Measurements from ENCODE around the gene POLK. TPM values are rescaled to one million over a fixed set of nuclear protein-coding genes. Genes with fewer than 3 reads are reported as not detected.

The POLK gene
- total and polyA plus RNA-seq, 2 donors from 2014 or later, result 6.6 to 38.5 TPM

DNA sequence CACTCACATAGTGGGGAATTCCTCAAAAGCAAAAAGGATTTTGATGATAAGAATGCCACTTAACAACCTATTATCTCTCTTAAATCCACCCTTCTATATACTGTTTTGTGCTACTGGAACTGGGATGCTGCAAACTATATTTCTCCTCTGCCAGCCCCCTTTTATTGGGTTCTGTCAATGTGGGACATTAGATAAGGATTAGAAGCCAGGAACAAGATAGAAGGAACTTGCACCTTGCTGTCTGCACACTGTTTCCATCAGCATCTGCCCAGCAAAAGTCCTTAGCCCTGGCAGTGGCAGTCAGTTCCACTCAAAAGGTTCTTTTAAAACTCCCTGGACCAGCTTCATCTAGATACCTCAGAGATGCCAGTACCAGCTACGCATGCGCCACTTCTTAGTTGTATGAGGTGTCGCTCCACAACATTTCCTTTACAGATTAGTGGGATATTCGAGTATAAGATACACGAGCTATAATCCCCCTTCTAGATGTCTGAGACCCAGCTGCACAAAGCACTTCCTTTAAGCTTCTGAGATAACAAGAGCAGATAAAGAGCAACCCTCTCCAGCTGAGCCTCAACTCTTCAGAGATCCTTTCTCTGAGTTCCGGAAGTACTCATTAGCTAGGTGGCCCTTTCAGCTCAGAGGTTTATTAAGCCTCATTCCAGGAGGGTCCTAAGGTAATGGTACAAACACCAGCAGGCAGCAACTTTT is 45.5 kb upstream of the POLK start:
- Histone ChIP-seq H3K9me3 (ENCODE audit: control insufficient read depth in 2 of 3, insufficient read depth in 1 of 3, low read length in 3 of 3) (peaks cover 2 to 16% (median 3%) of the 10 kb centered on the region in 3 donors), H3K4me1 (ENCODE audit: control insufficient read depth in 2 of 3, insufficient read depth in 2 of 3, low read depth in 1 of 3, low read length in 3 of 3) (peaks cover 0 to 7% (median 3%) of the 10 kb centered on the region in 3 donors), H3K4me3 (ENCODE audit: low read length in 3 of 3) (no peak overlapping the region), H3K27me3 (ENCODE audit: control insufficient read depth, insufficient read depth, low read length) (no peaks in the 10 kb centered on the region), H3K9ac (ENCODE audit: low read length in 3 of 3) (no peak overlapping the region), H3K27ac (ENCODE audit: low read depth in 2 of 2, low read length in 2 of 2) (no peak overlapping the region), H3K36me3 (ENCODE audit: control insufficient read depth in 2 of 3, insufficient read depth in 3 of 3, low read length in 3 of 3) (no peaks in the 10 kb centered on the region)
- TF ChIP-seq, protein P1, sequence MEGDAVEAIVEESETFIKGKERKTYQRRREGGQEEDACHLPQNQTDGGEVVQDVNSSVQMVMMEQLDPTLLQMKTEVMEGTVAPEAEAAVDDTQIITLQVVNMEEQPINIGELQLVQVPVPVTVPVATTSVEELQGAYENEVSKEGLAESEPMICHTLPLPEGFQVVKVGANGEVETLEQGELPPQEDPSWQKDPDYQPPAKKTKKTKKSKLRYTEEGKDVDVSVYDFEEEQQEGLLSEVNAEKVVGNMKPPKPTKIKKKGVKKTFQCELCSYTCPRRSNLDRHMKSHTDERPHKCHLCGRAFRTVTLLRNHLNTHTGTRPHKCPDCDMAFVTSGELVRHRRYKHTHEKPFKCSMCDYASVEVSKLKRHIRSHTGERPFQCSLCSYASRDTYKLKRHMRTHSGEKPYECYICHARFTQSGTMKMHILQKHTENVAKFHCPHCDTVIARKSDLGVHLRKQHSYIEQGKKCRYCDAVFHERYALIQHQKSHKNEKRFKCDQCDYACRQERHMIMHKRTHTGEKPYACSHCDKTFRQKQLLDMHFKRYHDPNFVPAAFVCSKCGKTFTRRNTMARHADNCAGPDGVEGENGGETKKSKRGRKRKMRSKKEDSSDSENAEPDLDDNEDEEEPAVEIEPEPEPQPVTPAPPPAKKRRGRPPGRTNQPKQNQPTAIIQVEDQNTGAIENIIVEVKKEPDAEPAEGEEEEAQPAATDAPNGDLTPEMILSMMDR (IDR thresholded peaks at IDR 0.05; ENCODE audit: borderline replicate concordance, extremely low read depth, insufficient read depth), result no peak
- no peak for FAIRE-seq
- DNase-seq, result no peak
- intact Hi-C loops (cut with DNase I), result no loop called here

DNA sequence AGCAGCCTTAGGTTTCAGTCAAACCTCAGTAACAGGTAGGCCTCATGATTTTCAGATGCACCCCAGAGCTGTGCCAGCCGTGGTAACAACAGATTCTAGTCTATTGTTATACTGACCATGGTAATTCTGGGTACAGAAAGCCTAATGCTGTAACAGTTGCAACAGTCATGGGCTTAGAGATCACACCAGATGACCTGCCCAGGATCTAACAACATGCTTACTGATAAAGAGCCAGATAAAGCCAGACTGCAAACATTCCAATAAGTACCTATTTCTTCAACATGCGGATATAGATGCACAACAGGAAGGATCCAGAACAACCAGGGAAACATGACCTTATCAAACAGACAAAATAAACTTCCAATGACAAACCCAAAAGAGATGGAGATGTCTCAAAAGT is 43.1 kb upstream of the POLK start:
- DNase-seq (no peak), FAIRE-seq (no peak)
- H3K27me3 ChIP-seq (ENCODE audit: control insufficient read depth, insufficient read depth, low read length), result no peaks in the 10 kb centered on the region
- TF ChIP-seq, protein P1 (IDR thresholded peaks at IDR 0.05; ENCODE audit: borderline replicate concordance, extremely low read depth, insufficient read depth), result no peak
- H3K4me1 ChIP-seq (ENCODE audit: control insufficient read depth in 2 of 3, insufficient read depth in 2 of 3, low read depth in 1 of 3, low read length in 3 of 3), result peaks cover 0 to 7% (median 3%) of the 10 kb centered on the region in 3 donors
- intact Hi-C loops (cut with DNase I), result no loop called here
- H3K9me3 ChIP-seq (ENCODE audit: control insufficient read depth in 2 of 3, insufficient read depth in 1 of 3, low read length in 3 of 3), result peaks cover 2 to 16% (median 3%) of the 10 kb centered on the region in 3 donors
- H3K27ac ChIP-seq (ENCODE audit: low read depth in 2 of 2, low read length in 2 of 2), result no peak overlapping the region
- H3K4me3 ChIP-seq (ENCODE audit: low read length in 3 of 3), result no peak overlapping the region
- no peaks in the 10 kb centered on the region for H3K36me3 ChIP-seq (ENCODE audit: control insufficient read depth in 2 of 3, insufficient read depth in 3 of 3, low read length in 3 of 3)
- no peak overlapping the region for H3K9ac ChIP-seq (ENCODE audit: low read length in 3 of 3)

DNA sequence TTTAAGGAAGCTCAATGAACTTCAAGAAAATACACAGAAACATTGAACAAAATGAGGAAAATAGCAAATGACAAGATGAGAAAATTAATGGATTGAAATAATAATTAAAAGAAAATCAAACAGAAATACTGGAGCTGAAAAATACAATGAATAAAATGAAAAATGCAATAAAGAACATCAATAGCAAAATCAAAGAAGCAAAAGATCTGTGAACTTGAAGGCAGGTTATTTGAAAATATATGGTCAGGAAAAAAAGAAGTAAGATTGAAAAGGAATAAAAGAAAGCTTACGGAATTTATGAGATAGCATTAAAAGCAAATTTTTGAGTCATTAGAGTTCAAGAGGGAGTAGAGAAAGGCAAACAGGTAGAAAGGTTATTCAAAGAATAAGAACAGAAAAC is 42.7 kb upstream of the POLK start:
- FAIRE-seq (no peak), DNase-seq (no peak)
- peaks cover 2 to 16% (median 3%) of the 10 kb centered on the region in 3 donors for H3K9me3 ChIP-seq (ENCODE audit: control insufficient read depth in 2 of 3, insufficient read depth in 1 of 3, low read length in 3 of 3)
- no peaks in the 10 kb centered on the region for H3K27me3 ChIP-seq (ENCODE audit: control insufficient read depth, insufficient read depth, low read length)
- intact Hi-C loops (cut with DNase I), result no loop called here
- H3K27ac ChIP-seq (ENCODE audit: low read depth in 2 of 2, low read length in 2 of 2), result no peak overlapping the region
- H3K4me1 ChIP-seq (ENCODE audit: control insufficient read depth in 2 of 3, insufficient read depth in 2 of 3, low read depth in 1 of 3, low read length in 3 of 3), result peaks cover 0 to 7% (median 3%) of the 10 kb centered on the region in 3 donors
- H3K9ac ChIP-seq (ENCODE audit: low read length in 3 of 3), result no peak overlapping the region
- TF ChIP-seq, protein P1 (IDR thresholded peaks at IDR 0.05; ENCODE audit: borderline replicate concordance, extremely low read depth, insufficient read depth), result no peak
- no peak overlapping the region for H3K4me3 ChIP-seq (ENCODE audit: low read length in 3 of 3)
- no peaks in the 10 kb centered on the region for H3K36me3 ChIP-seq (ENCODE audit: control insufficient read depth in 2 of 3, insufficient read depth in 3 of 3, low read length in 3 of 3)
